ENCODE measurements around the gene MDP1. TPM values are rescaled to one million over a fixed set of nuclear protein-coding genes. Genes with fewer than 3 reads are reported as not detected.
A peak's percentile ranks its signal among the peaks of the same experiment; 100 is the strongest.
"Not testable (repeated sequence)": the region's sequence is repeated elsewhere in the genome, so short reads cannot be mapped to it uniquely, and the experiment has no call there.

Gene MDP1
- total RNA-seq, 2 donors from 2014 or later = 2.0 to 18.9 TPM

DNA sequence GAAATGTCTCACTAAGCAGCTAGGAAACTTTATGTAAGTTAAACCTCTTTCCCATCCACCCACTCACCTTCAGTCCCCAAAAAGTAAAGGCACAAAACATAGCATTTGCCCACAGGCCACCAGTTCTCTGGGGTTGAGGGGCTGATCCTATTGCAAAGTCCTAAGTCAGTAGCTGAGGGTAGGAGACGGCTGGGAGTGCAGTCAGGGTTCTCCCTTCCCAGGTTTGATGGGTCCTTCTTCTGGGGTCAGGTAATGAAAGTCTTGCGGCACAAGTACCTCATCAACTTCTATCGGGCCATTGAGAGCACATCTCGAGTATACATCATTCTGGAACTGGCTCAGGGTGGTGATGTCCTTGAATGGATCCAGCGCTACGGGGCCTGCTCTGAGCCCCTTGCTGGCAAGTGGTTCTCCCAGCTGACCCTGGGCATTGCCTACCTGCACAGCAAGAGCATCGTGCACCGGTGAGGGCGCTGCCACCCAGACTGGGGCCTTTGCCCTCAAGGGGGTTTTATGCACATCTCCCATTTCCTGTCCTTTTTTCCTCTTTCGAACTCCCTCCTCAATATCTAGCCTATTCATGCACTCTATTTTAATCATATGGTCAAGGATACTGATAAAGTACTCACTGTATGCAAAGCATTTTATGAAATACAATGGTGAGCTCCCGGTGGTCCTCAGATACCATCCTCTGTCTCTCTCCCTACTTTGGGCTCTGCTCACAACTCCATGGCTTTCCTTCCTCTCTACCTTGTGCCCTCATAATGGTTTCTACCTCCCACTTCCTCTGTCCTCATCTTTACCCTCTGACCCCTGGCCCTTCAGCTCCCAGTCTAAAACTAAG lies 9.4 kb downstream of the MDP1 start:
- intact Hi-C loops (cut with DNase I) = no loop called here
- Histone ChIP-seq H3K27ac (no peak overlapping the region), H3K27me3 (no peaks in the 10 kb centered on the region), H3K4me3 (no peak overlapping the region), H3K9me3 (no peaks in the 10 kb centered on the region), H3K36me3 (replicated peaks in 1 of 2; ENCODE audit: insufficient read depth in 1 of 2, low read depth in 2 of 2) (peaks cover 6 to 22% of the 10 kb centered on the region in 2 donors), H3K4me1 (peaks cover 4% of the 10 kb centered on the region)
- no peak for TF ChIP-seq POLR2A (IDR thresholded peaks at IDR 0.05)
- TF ChIP-seq, protein P1, sequence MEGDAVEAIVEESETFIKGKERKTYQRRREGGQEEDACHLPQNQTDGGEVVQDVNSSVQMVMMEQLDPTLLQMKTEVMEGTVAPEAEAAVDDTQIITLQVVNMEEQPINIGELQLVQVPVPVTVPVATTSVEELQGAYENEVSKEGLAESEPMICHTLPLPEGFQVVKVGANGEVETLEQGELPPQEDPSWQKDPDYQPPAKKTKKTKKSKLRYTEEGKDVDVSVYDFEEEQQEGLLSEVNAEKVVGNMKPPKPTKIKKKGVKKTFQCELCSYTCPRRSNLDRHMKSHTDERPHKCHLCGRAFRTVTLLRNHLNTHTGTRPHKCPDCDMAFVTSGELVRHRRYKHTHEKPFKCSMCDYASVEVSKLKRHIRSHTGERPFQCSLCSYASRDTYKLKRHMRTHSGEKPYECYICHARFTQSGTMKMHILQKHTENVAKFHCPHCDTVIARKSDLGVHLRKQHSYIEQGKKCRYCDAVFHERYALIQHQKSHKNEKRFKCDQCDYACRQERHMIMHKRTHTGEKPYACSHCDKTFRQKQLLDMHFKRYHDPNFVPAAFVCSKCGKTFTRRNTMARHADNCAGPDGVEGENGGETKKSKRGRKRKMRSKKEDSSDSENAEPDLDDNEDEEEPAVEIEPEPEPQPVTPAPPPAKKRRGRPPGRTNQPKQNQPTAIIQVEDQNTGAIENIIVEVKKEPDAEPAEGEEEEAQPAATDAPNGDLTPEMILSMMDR (IDR thresholded peaks at IDR 0.05) = no peak
- DNase-seq (peak in 1 of 4 donors; percentile 10), ATAC-seq (no peak)
- 86 to 89% methylated on average over 11 of the region's 11 CpGs for WGBS, 2 donors

GRCh38 chr14:24204163-24205146 lies 11.4 kb downstream of the MDP1 start:
- Histone ChIP-seq H3K9me3 (no peaks in the 10 kb centered on the region), H3K4me3 (no peak overlapping the region), H3K27me3 (no peaks in the 10 kb centered on the region), H3K36me3 (replicated peaks in 1 of 2; ENCODE audit: insufficient read depth in 1 of 2, low read depth in 2 of 2) (peaks cover 6 to 19% of the 10 kb centered on the region in 2 donors), H3K4me1 (peaks cover 5% of the 10 kb centered on the region), H3K27ac (no peak overlapping the region)
- WGBS, 2 donors = 89 to 91% methylated on average over 7 of the region's 7 CpGs
- TF ChIP-seq, protein P1 (IDR thresholded peaks at IDR 0.05) = no peak
- no peak for TF ChIP-seq POLR2A (IDR thresholded peaks at IDR 0.05)
- intact Hi-C loops (cut with DNase I) = no loop called here
- ATAC-seq = no peak
- DNase-seq = peak in 1 of 4 donors; percentile 1

- not testable (repeated sequence) for H3K27ac ChIP-seq
- peaks cover 6 to 15% of the 10 kb centered on the region in 2 donors for H3K36me3 ChIP-seq (replicated peaks in 1 of 2; ENCODE audit: insufficient read depth in 1 of 2, low read depth in 2 of 2)
Measured at GRCh38 chr14:24203249-24203886, 12.5 kb downstream of the MDP1 start.

GRCh38 chr14:24202538-24202937 lies 13.3 kb downstream of the MDP1 start:
- 91 to 93% methylated on average over 8 of the region's 8 CpGs for WGBS, 2 donors

More at GRCh38 chr14:24203249-24203886, 12.5 kb downstream of the MDP1 start:
- H3K4me3 ChIP-seq; ATAC-seq; H3K27me3 ChIP-seq; H3K9me3 ChIP-seq; intact Hi-C loops (cut with DNase I): not testable (repeated sequence)
- H3K4me1 ChIP-seq = peaks cover 14% of the 10 kb centered on the region
- peak in 1 of 4 donors; percentile 6 for DNase-seq
- 96 to 97% methylated on average over 16 of the region's 16 CpGs for WGBS, 2 donors

DNA sequence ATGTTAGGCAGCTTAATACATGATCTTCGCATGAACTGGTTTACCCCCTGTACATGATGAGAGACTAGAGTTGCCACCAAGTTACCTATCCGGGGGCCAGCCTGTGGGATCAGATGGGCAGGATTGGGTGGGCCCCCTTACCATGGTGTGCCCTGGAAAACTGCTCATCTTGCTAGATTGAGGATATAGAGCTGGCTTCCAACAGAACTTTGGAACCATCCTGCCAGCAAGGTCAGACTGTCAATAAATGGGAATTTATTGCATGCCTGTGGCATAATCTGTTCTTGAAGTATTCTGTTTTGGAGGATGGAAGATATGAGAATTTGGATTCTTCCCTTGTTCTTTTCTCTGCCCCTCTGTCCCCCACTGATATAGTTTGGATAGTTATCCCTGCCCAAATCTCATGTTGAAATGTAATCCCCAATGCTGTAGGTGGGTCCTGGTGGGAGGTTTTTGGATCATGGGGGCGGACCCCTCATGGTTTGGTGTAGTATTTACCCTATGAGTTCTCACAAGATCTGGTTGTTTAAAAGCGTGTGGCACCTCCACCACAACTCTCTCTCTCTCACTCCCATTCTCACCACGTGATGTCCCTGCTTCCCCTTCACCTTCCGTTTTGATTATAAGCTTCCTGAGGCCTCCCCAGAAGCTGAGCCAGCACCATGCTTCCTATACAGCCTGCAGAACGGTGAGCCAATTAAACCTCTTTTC lies 16.9 kb downstream of the MDP1 start:
- DNase-seq = no peak
- intact Hi-C loops (cut with DNase I) = no loop called here
- H3K4me1 ChIP-seq = peaks cover 42% of the 10 kb centered on the region
- H3K36me3 ChIP-seq (replicated peaks in 1 of 2; ENCODE audit: insufficient read depth in 1 of 2, low read depth in 2 of 2) = peaks cover 0 to 3% of the 10 kb centered on the region in 2 donors
- H3K27me3 ChIP-seq = no peaks in the 10 kb centered on the region
- TF ChIP-seq, protein P1 (IDR thresholded peaks at IDR 0.05) = no peak
- no peak for TF ChIP-seq POLR2A (IDR thresholded peaks at IDR 0.05)
- H3K9me3 ChIP-seq = no peaks in the 10 kb centered on the region
- H3K4me3 ChIP-seq = no peak overlapping the region
- ATAC-seq = no peak
- no peak overlapping the region for H3K27ac ChIP-seq
- WGBS, 2 donors = 79 to 87% methylated on average over 7 of the region's 7 CpGs

More at GRCh38 chr14:24202538-24202937, 13.3 kb downstream of the MDP1 start:
- ATAC-seq; H3K27me3 ChIP-seq; H3K27ac ChIP-seq; intact Hi-C loops (cut with DNase I); DNase-seq; H3K9me3 ChIP-seq; H3K4me3 ChIP-seq: not testable (repeated sequence)
- H3K36me3 ChIP-seq (replicated peaks in 1 of 2; ENCODE audit: insufficient read depth in 1 of 2, low read depth in 2 of 2) = peaks cover 6 to 10% of the 10 kb centered on the region in 2 donors
- H3K4me1 ChIP-seq = peaks cover 22% of the 10 kb centered on the region

Data from body of pancreas (tissue), 4 donors.